OCI-LY7 (cell line): ENCODE results near the gene NKAPD1. TPM values are rescaled to one million over a fixed set of nuclear protein-coding genes. Genes with fewer than 3 reads are reported as not detected.
A peak's percentile ranks its signal among the peaks of the same experiment; 100 is the strongest.
"Not testable (repeated sequence)": the region's sequence is repeated elsewhere in the genome, so short reads cannot be mapped to it uniquely, and the experiment has no call there.

Experiments used
- BruUV-seq: library from RNA; stranded (reverse); fragments of 400-500 nt; replicated peaks from 2 replicates; lab custom pipeline; 2021; lab: Mats Ljungman, UMichigan
- CTCF ChIA-PET: fragments of 300-600 bp; sonication (Branson Sonifier 250); formaldehyde crosslinking; loops from one replicate; lab custom pipeline; 2022; ENCODE audit warnings: antibody characterized with exemption; ENCODE audit not compliant: unreplicated experiment; lab: Charles Lee
- POLR2A ChIA-PET: fragments of 300-600 bp; sonication (Branson Sonifier 250); formaldehyde crosslinking; loops from one replicate; lab custom pipeline; 2022; ENCODE audit warnings: antibody characterized with exemption; lab: Charles Lee
- DNase-seq: peaks from one replicate; pipeline ENCODE4 v3.0.0-alpha.2; 2015; ENCODE audit warnings: low spot score
- H2AFZ ChIP-seq: fragments of 200-600 bp; sonication (generic), shearing (Covaris generic); 2 replicates; pipeline ENCODE4 v1.6.1; 2014; ENCODE audit warnings: mild to moderate bottlenecking, antibody characterized with exemption, low read length, moderate library complexity
- H3K27ac ChIP-seq: fragments of 200-600 bp; sonication (generic); 2 replicates; pipeline ENCODE4 v1.5.1; 2014; ENCODE audit warnings: mixed run types, low read depth, mild to moderate bottlenecking, moderate library complexity, low read length, inconsistent platforms; ENCODE audit not compliant: poor library complexity, severe bottlenecking
- H3K36me3 ChIP-seq: fragments of 200-600 bp; sonication (generic); 2 replicates; pipeline ENCODE4 v1.6.1; 2014; ENCODE audit warnings: mild to moderate bottlenecking, antibody characterized with exemption, low read length, moderate library complexity, mixed read lengths; ENCODE audit not compliant: insufficient read depth
- H3K4me1 ChIP-seq: fragments of 200-600 bp; sonication (generic); 2 replicates; pipeline ENCODE4 v1.5.1; 2014; ENCODE audit warnings: mild to moderate bottlenecking, low read length; ENCODE audit not compliant: insufficient read depth, poor library complexity, severe bottlenecking
- H3K4me2 ChIP-seq: fragments of 200-600 bp; sonication (generic); 2 replicates; pipeline ENCODE4 v1.6.1; 2014; ENCODE audit warnings: mild to moderate bottlenecking, low read length
- H3K4me3 ChIP-seq: fragments of 200-600 bp; sonication (generic); 2 replicates; pipeline ENCODE4 v1.5.1; 2014; ENCODE audit warnings: mild to moderate bottlenecking, low read depth, low read length; ENCODE audit not compliant: poor library complexity, severe bottlenecking
- H3K79me2 ChIP-seq: fragments of 200-600 bp; sonication (generic); 2 replicates; pipeline ENCODE4 v1.6.1; 2016; ENCODE audit warnings: low read depth, mild to moderate bottlenecking, low read length, moderate library complexity, mixed read lengths; ENCODE audit not compliant: insufficient read depth
- H3K9me2 ChIP-seq: fragments of 200-600 bp; sonication (generic); 2 replicates; pipeline ENCODE4 v1.6.1; 2016; ENCODE audit warnings: mild to moderate bottlenecking, low read length, mixed read lengths; ENCODE audit not compliant: insufficient read depth
- H3K9me3 ChIP-seq: fragments of 200-600 bp; sonication (generic); 2 replicates; pipeline ENCODE4 v1.6.1; 2014; ENCODE audit warnings: mild to moderate bottlenecking, mixed run types, low read length, mixed read lengths
- H4K20me1 ChIP-seq: fragments of 200-600 bp; sonication (generic); 2 replicates; pipeline ENCODE4 v1.6.1; 2014; ENCODE audit warnings: mild to moderate bottlenecking, antibody characterized with exemption, low read length, moderate library complexity, mixed read lengths; ENCODE audit not compliant: insufficient read depth
- EZH2phosphoT487 ChIP-seq: fragments of 200-600 bp; sonication (generic); IDR thresholded peaks from 2 replicates; pipeline ENCODE4 v1.6.1; 2018; ENCODE audit warnings: low read depth, borderline replicate concordance, mild to moderate bottlenecking, mixed run types, antibody characterized with exemption, low read length, moderate library complexity, mixed read lengths
- intact Hi-C: fragments of 100-400 bp; cut with micrococcal nuclease; formaldehyde crosslinking; loops from one replicate; pipeline ENCODE4 v1.10.0; 2022; ENCODE audit not compliant: unreplicated experiment
- total RNA-seq, 2 experiments: library from RNA; depleted of rRNA in 1 of 2; stranded (reverse); fragments of >200 nt in 1 of 2; shearing (Covaris generic) in 1 of 2; gene quantifications; 2 replicates each; pipeline ENCODE4 v1.2.3, GENCODE V29; 2014 to 2022
- TF ChIP-seq, protein P1 (sequence below): fragments of 200-600 bp; sonication (generic); conservative IDR thresholded peaks from 2 replicates; pipeline ENCODE4 v1.5.1; 2014; ENCODE audit warnings: mild to moderate bottlenecking, antibody characterized with exemption, low read length, moderate library complexity, mixed read lengths

The NKAPD1 gene
- total RNA-seq, 2 experiments from 2014 or later, result 21.3 to 30.7 TPM

DNA sequence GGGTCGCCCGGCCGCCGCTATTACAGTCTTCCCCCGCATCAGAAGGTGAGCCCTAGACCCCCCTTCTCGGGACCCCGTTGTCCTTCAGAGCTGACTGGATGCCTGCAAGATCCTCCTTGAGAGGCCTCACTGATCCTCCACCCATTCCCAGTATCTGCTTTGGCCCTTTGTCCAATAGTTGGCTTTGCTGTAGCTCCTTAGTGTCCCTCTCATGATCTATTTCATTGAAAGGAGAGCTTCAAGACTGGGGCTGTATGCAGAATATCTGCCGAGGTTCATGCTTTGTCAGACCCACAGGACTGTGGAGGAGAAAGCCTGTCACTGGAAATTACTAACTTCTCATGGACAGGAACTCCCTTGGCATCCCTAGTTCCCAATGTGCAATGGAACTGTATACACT lies 48.4 kb upstream of the NKAPD1 start:
- TF ChIP-seq, protein P1, sequence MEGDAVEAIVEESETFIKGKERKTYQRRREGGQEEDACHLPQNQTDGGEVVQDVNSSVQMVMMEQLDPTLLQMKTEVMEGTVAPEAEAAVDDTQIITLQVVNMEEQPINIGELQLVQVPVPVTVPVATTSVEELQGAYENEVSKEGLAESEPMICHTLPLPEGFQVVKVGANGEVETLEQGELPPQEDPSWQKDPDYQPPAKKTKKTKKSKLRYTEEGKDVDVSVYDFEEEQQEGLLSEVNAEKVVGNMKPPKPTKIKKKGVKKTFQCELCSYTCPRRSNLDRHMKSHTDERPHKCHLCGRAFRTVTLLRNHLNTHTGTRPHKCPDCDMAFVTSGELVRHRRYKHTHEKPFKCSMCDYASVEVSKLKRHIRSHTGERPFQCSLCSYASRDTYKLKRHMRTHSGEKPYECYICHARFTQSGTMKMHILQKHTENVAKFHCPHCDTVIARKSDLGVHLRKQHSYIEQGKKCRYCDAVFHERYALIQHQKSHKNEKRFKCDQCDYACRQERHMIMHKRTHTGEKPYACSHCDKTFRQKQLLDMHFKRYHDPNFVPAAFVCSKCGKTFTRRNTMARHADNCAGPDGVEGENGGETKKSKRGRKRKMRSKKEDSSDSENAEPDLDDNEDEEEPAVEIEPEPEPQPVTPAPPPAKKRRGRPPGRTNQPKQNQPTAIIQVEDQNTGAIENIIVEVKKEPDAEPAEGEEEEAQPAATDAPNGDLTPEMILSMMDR, result no peak
- TF ChIP-seq EZH2phosphoT487, result no peak

DNA sequence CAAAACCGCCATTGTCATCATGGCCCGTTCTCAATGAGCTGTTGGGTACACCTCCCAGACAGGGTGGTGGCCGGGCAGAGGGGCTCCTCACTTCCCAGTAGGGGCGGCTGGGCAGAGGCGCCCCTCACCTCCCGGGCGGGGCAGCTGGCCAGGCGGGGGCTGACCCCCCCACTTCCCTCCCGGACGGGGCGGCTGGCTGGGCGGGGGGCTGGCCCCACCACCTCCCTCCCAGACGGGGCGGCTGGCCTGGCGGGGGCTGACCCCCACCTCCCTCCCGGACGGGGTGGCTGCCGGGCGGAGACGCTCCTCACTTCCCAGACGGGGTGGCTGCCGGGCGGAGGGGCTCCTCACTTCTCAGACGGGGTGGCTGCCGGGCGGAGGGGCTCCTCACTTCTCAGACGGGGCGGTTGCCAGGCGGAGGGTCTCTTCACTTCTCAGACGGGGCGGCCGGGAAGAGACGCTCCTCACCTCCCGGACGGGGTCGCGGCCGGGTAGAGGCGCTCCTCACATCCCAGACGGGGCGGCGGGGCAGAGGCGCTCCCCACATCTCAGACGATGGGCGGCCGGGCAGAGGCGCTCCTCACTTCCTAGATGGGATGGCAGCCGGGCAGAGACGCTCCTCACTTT lies 47.2 kb upstream of the NKAPD1 start:
- H3K36me3 ChIP-seq, result peaks cover 43% of the 10 kb centered on the region
- H2AFZ ChIP-seq, H4K20me1 ChIP-seq, BruUV-seq, H3K27ac ChIP-seq, H3K4me3 ChIP-seq, H3K4me2 ChIP-seq, POLR2A ChIA-PET, H3K9me2 ChIP-seq, intact Hi-C loops, DNase-seq, CTCF ChIA-PET, H3K9me3 ChIP-seq: not testable (repeated sequence)
- H3K79me2 ChIP-seq, result peaks cover 33% of the 10 kb centered on the region
- H3K4me1 ChIP-seq, result peaks cover 23% of the 10 kb centered on the region

More for the DNA sequence above, 48.4 kb upstream of the NKAPD1 start:
- DNase-seq, result peak; percentile 17
- Histone ChIP-seq H2AFZ (peak overlapping the region; percentile 87), H3K4me1 (peaks cover 23% of the 10 kb centered on the region), H3K36me3 (peaks cover 31% of the 10 kb centered on the region), H4K20me1 (no peaks in the 10 kb centered on the region), H3K9me3 (no peaks in the 10 kb centered on the region), H3K4me3 (peak overlapping the region; percentile 87), H3K27ac (peak overlapping the region; percentile 82), H3K9me2 (no peaks in the 10 kb centered on the region), H3K4me2 (peak overlapping the region; percentile 86), H3K79me2 (peaks cover 33% of the 10 kb centered on the region)
- POLR2A ChIA-PET, result interaction anchor here (0.6 to 1.5 kb wide), 5 partner anchors 9 to 87 kb away, joined by 3 to 5 read pairs (median 3); partner anchors contain the start of genes SDHD and TIMM8B
- intact Hi-C loops, result loop anchor here (1.0 to 2.0 kb wide), 3 partner anchors 25 to 99 kb away; partner anchors contain the start of genes NKAPD1 and PIH1D2
- TSS peak; percentile 82 for BruUV-seq
- CTCF ChIA-PET, result no interaction called here

DNA sequence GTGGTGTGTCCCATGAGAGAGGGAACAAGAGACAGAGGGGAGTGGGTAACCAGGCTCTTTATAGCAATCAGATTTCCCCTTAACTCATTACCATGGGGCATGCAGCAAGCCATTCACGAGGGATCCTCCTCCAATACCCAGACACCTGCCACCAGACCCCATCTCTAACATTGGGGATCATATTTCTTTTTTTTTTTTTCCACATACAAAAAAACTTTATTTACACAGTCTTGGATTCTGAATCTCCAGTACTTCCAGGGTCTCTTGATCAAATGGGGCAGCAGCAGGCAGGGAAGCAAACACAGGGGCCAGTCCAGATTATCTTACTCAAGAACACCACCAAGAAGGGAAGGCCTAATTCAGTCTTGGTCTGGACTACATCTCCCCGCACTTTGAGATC lies 44.6 kb upstream of the NKAPD1 start:
- Histone ChIP-seq H3K27ac (no peak overlapping the region), H4K20me1 (0 out of 2 replicates have a peak, but pooled peaks cover 3% of the 10 kb centered on the region), H3K9me2 (no peaks in the 10 kb centered on the region), H3K4me1 (peaks cover 1% of the 10 kb centered on the region), H3K9me3 (no peaks in the 10 kb centered on the region), H3K79me2 (peaks cover 16% of the 10 kb centered on the region), H3K36me3 (peaks cover 65% of the 10 kb centered on the region), H3K4me2 (no peak overlapping the region), H3K4me3 (no peak overlapping the region), H2AFZ (no peak overlapping the region)
- intact Hi-C loops, result no loop called here
- no peak for DNase-seq
- CTCF ChIA-PET, result no interaction called here
- TF ChIP-seq, protein P1, result no peak
- TF ChIP-seq EZH2phosphoT487, result no peak
- POLR2A ChIA-PET, result interaction anchor here (1.5 kb wide), 2 partner anchors 14 to 15 kb away, joined by 3 to 4 read pairs; no protein-coding TSS in a partner anchor
- no TSS peak for BruUV-seq
